ENCODE data around the gene RNF13.
"Not testable (repeated sequence)": the region's sequence is repeated elsewhere in the genome, so short reads cannot be mapped to it uniquely, and the experiment has no call there.

Gene RNF13

GRCh38 chr3:149977386-149977785, 164.4 kb downstream of the RNF13 start:
- TF ChIP-seq CTCF (IDR thresholded peaks at IDR 0.05; ENCODE audit: extremely low read depth, insufficient read depth, missing control alignments) = no peak

GRCh38 chr3:149981979-149982378, 169.0 kb downstream of the RNF13 start:
- DNase-seq (ENCODE audit: low spot score); in situ Hi-C loops (cut with MboI; ENCODE audit: low pct_unique_long_range_greater_than_20kb, low sequenced_read_pairs, unreplicated experiment): not testable (repeated sequence)

More at GRCh38 chr3:149977386-149977785, 164.4 kb downstream of the RNF13 start:
- DNase-seq (ENCODE audit: low spot score) = no peak
- in situ Hi-C loops (cut with MboI; ENCODE audit: low pct_unique_long_range_greater_than_20kb, low sequenced_read_pairs, unreplicated experiment) = loop anchor here (10.0 kb wide), 1 partner anchor 197 kb away; no protein-coding TSS in a partner anchor

- DNase-seq (ENCODE audit: low spot score); in situ Hi-C loops (cut with MboI; ENCODE audit: low pct_unique_long_range_greater_than_20kb, low sequenced_read_pairs, unreplicated experiment): not testable (repeated sequence)
Measured at GRCh38 chr3:149983053-149983452, 170.0 kb downstream of the RNF13 start.

GRCh38 chr3:149983628-149984027, 170.6 kb downstream of the RNF13 start:
- DNase-seq (ENCODE audit: low spot score) = no peak
- in situ Hi-C loops (cut with MboI; ENCODE audit: low pct_unique_long_range_greater_than_20kb, low sequenced_read_pairs, unreplicated experiment) = no loop called here
- no peak for TF ChIP-seq CTCF (IDR thresholded peaks at IDR 0.05; ENCODE audit: extremely low read depth, insufficient read depth, missing control alignments)

GRCh38 chr3:149989307-149989706, 176.3 kb downstream of the RNF13 start:
- DNase-seq (ENCODE audit: low spot score) = no peak
- TF ChIP-seq CTCF (IDR thresholded peaks at IDR 0.05; ENCODE audit: extremely low read depth, insufficient read depth, missing control alignments) = no peak
- in situ Hi-C loops (cut with MboI; ENCODE audit: low pct_unique_long_range_greater_than_20kb, low sequenced_read_pairs, unreplicated experiment) = no loop called here

GRCh38 chr3:149990423-149990948, 177.5 kb downstream of the RNF13 start:
- in situ Hi-C loops (cut with MboI; ENCODE audit: low pct_unique_long_range_greater_than_20kb, low sequenced_read_pairs, unreplicated experiment) = no loop called here
- TF ChIP-seq CTCF (IDR thresholded peaks at IDR 0.05; ENCODE audit: extremely low read depth, insufficient read depth, missing control alignments) = no peak

GRCh38 chr3:149992416-149993058, 179.5 kb downstream of the RNF13 start:
- in situ Hi-C loops (cut with MboI; ENCODE audit: low pct_unique_long_range_greater_than_20kb, low sequenced_read_pairs, unreplicated experiment) = no loop called here
- DNase-seq (ENCODE audit: low spot score) = no peak
- no peak for TF ChIP-seq CTCF (IDR thresholded peaks at IDR 0.05; ENCODE audit: extremely low read depth, insufficient read depth, missing control alignments)

More at GRCh38 chr3:149990423-149990948, 177.5 kb downstream of the RNF13 start:
- no peak for DNase-seq (ENCODE audit: low spot score)
